Stomach (tissue), 9 donors: ENCODE data around the gene TNS3. TPM values are rescaled to one million over a fixed set of nuclear protein-coding genes. Genes with fewer than 3 reads are reported as not detected.

Experiments
- DNase-seq, 2 donors: peaks; one replicate each; pipeline versions ENCODE4 v3.0.0 to v3.0.0-alpha.2; 2013 to 2019
- H3K27ac ChIP-seq, 5 donors: fragments of 200-600 bp in 4 of 5; sonication (generic) in 4 of 5; one replicate each; pipeline ENCODE4 v1.5.1; 2013 to 2019; ENCODE audit warnings: mild to moderate bottlenecking in 1 of 5, moderate library complexity in 1 of 5
- H3K27me3 ChIP-seq, 3 donors: fragments of 200-600 bp; sonication (generic); one replicate each; pipeline ENCODE4 v1.5.1; 2017 to 2019; ENCODE audit warnings: mixed run types in 1 of 3
- H3K36me3 ChIP-seq, 4 donors: fragments of 200-600 bp; sonication (generic); 1 replicate in 3 of 4; 2 replicates in 1 of 4; pipeline ENCODE4 v1.5.1; 2016 to 2019
- H3K4me1 ChIP-seq, 4 donors: fragments of 200-600 bp; sonication (generic); one replicate each; pipeline ENCODE4 v1.5.1; 2016 to 2019
- H3K4me3 ChIP-seq, 4 donors: fragments of 200-600 bp; sonication (generic) in 3 of 4; one replicate each; pipeline ENCODE4 v1.5.1; 2016 to 2019; ENCODE audit warnings: mild to moderate bottlenecking in 1 of 4
- H3K9me3 ChIP-seq, 4 donors: fragments of 200-600 bp; sonication (generic); one replicate each; pipeline ENCODE4 v1.5.1; 2016 to 2019
- CTCF ChIP-seq, 7 experiments: fragments of 450-650 bp in 4 of 7; fragments of 200-600 bp in 3 of 7; sonication (generic) in 3 of 7; IDR thresholded peaks; one replicate each; pipeline ENCODE4 v1.5.1; 2016 to 2019; ENCODE audit warnings: antibody characterized with exemption in 7 of 7, control low read depth in 2 of 7, mild to moderate bottlenecking in 1 of 7
- EP300 ChIP-seq: sonication (generic); formaldehyde crosslinking; IDR thresholded peaks from one replicate; pipeline ENCODE4 v1.6.1; 2017; ENCODE audit warnings: antibody characterized with exemption
- POLR2A ChIP-seq, 4 donors: fragments of 450-650 bp; IDR thresholded peaks; one replicate each; pipeline ENCODE4 v1.6.1; 2016; ENCODE audit warnings: antibody characterized with exemption in 4 of 4, control low read depth in 2 of 4, mild to moderate bottlenecking in 1 of 4, moderate library complexity in 1 of 4
- POLR2AphosphoS5 ChIP-seq, 3 donors: sonication (generic); formaldehyde crosslinking; IDR thresholded peaks; one replicate each; pipeline ENCODE4 v1.6.1; 2016; ENCODE audit warnings: antibody characterized with exemption in 3 of 3
- WGBS, 5 donors: extraction: QIAGEN DNeasy Blood & Tissue Kit in 3 of 5; methylation state at CpG; one replicate each; pipeline versions ENCODE4 v1.1.5 to v1.1.7; 2013 to 2018; 5-methylcytosine and 5-hydroxymethylcytosine counted together
- intact Hi-C: fragments of 100-400 bp; cut with DNase I; formaldehyde crosslinking; loops from one replicate; pipeline ENCODE4 v1.15.1; 2023; ENCODE audit warnings: low total_unique reads
- polyA plus RNA-seq, 3 donors: library from polyadenylated mRNA; stranded (reverse); fragments of 200-250 nt; gene quantifications; one replicate each; pipeline ENCODE4 v1.2.3, GENCODE V29; 2013
- total RNA-seq, 5 donors: library from RNA; depleted of rRNA; stranded (reverse); fragments of >200 nt; gene quantifications; one replicate each; pipeline versions ENCODE4 v1.1.0 to v1.2.3, GENCODE V29; 2014 to 2016
- donor health status: healthy with polysubstance abuse.
- donor health status: Bipolar disorder and iron deficiency.
- donor health status: healthy.

TNS3 gene
- total and polyA plus RNA-seq, 8 donors, result 10.0 to 105 (median 41.0) TPM

GRCh38 chr7:47302560-47302959, 279.4 kb downstream of the TNS3 start:
- H3K27ac ChIP-seq, result peak overlapping the region in 2 of 5 donors; percentile 24 to 29
- DNase-seq, result no peak
- WGBS, 5 donors, result 26 to 55% (median 38%) methylated on average over 3 of the region's 3 CpGs
- TF ChIP-seq POLR2AphosphoS5 (IDR thresholded peaks at IDR 0.05) (no peak), CTCF (IDR thresholded peaks at IDR 0.05) (no peak), EP300 (no peak), POLR2A (IDR thresholded peaks at IDR 0.05) (no peak)
- peaks cover 39 to 75% (median 69%) of the 10 kb centered on the region in 4 donors for H3K36me3 ChIP-seq
- H3K4me1 ChIP-seq, result peaks cover 0 to 3% (median 0%) of the 10 kb centered on the region in 4 donors
- no peaks in the 10 kb centered on the region for H3K27me3 ChIP-seq
- H3K4me3 ChIP-seq, result no peak overlapping the region
- intact Hi-C loops, result no loop called here
- no peaks in the 10 kb centered on the region for H3K9me3 ChIP-seq

- WGBS, 5 donors, result 92 to 96% (median 95%) methylated on average over 10 of the region's 10 CpGs
- no peak overlapping the region for H3K27ac ChIP-seq
- intact Hi-C loops, result no loop called here
- H3K36me3 ChIP-seq, result peaks cover 39 to 83% (median 76%) of the 10 kb centered on the region in 4 donors
- no peak overlapping the region for H3K4me3 ChIP-seq
- peaks cover 0 to 3% (median 0%) of the 10 kb centered on the region in 4 donors for H3K4me1 ChIP-seq
- H3K27me3 ChIP-seq, result no peaks in the 10 kb centered on the region
- DNase-seq, result no peak
- H3K9me3 ChIP-seq, result no peaks in the 10 kb centered on the region
- TF ChIP-seq POLR2AphosphoS5 (IDR thresholded peaks at IDR 0.05), result no peak
- no peak for TF ChIP-seq EP300
- TF ChIP-seq POLR2A (IDR thresholded peaks at IDR 0.05), result no peak
- TF ChIP-seq CTCF (IDR thresholded peaks at IDR 0.05), result no peak
Measured at GRCh38 chr7:47301657-47302295, 280.1 kb downstream of the TNS3 start.

GRCh38 chr7:47301105-47301477, 280.8 kb downstream of the TNS3 start:
- WGBS, 5 donors, result 81 to 89% (median 84%) methylated on average over 6 of the region's 6 CpGs
- Histone ChIP-seq H3K27me3 (no peaks in the 10 kb centered on the region), H3K27ac (no peak overlapping the region), H3K4me3 (no peak overlapping the region), H3K36me3 (peaks cover 46 to 90% (median 83%) of the 10 kb centered on the region in 4 donors), H3K4me1 (peaks cover 0 to 3% (median 0%) of the 10 kb centered on the region in 4 donors), H3K9me3 (no peaks in the 10 kb centered on the region)
- TF ChIP-seq POLR2A (IDR thresholded peaks at IDR 0.05), result no peak
- no peak for TF ChIP-seq CTCF (IDR thresholded peaks at IDR 0.05)
- no peak for TF ChIP-seq POLR2AphosphoS5 (IDR thresholded peaks at IDR 0.05)
- TF ChIP-seq EP300, result no peak
- no peak for DNase-seq
- intact Hi-C loops, result no loop called here

GRCh38 chr7:47300472-47301104, 281.3 kb downstream of the TNS3 start:
- H3K27ac ChIP-seq, result no peak overlapping the region
- H3K4me1 ChIP-seq, result peaks cover 0 to 7% (median 0%) of the 10 kb centered on the region in 4 donors
- 90 to 94% (median 93%) methylated on average over 11 of the region's 11 CpGs for WGBS, 5 donors
- TF ChIP-seq EP300 (no peak), POLR2A (IDR thresholded peaks at IDR 0.05) (no peak), POLR2AphosphoS5 (IDR thresholded peaks at IDR 0.05) (no peak)
- no peak for DNase-seq
- no peaks in the 10 kb centered on the region for H3K9me3 ChIP-seq
- H3K36me3 ChIP-seq, result peaks cover 50 to 95% (median 87%) of the 10 kb centered on the region in 4 donors
- no peak overlapping the region for H3K4me3 ChIP-seq
- intact Hi-C loops, result no loop called here
- no peaks in the 10 kb centered on the region for H3K27me3 ChIP-seq
